Measurements from ENCODE around the gene RAB30.

- TF ChIP-seq, protein P1, sequence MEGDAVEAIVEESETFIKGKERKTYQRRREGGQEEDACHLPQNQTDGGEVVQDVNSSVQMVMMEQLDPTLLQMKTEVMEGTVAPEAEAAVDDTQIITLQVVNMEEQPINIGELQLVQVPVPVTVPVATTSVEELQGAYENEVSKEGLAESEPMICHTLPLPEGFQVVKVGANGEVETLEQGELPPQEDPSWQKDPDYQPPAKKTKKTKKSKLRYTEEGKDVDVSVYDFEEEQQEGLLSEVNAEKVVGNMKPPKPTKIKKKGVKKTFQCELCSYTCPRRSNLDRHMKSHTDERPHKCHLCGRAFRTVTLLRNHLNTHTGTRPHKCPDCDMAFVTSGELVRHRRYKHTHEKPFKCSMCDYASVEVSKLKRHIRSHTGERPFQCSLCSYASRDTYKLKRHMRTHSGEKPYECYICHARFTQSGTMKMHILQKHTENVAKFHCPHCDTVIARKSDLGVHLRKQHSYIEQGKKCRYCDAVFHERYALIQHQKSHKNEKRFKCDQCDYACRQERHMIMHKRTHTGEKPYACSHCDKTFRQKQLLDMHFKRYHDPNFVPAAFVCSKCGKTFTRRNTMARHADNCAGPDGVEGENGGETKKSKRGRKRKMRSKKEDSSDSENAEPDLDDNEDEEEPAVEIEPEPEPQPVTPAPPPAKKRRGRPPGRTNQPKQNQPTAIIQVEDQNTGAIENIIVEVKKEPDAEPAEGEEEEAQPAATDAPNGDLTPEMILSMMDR (IDR thresholded peaks at IDR 0.05): no peak
- TF ChIP-seq POLR2AphosphoS5 (IDR thresholded peaks at IDR 0.05): no peak
These were observed 21.9 kb upstream of the RAB30 start for GRCh38 chr11:83093634-83094033.

Data from suprapubic skin (tissue), 3 donors.